ENCODE data around the gene MARVELD3. TPM values are rescaled to one million over a fixed set of nuclear protein-coding genes. Genes with fewer than 3 reads are reported as not detected.

MARVELD3 gene
- total and polyA plus RNA-seq, 2 of the 8 experiments (the other 6 are each of a cell fraction or from before 2014, with no cell fraction given), result 18.0 to 34.8 TPM

GRCh38 chr16:71674229-71674628 is 48.2 kb downstream of the MARVELD3 start:
- Histone ChIP-seq H2BK15ac (ENCODE audit: low read length) (no peak overlapping the region), H2BK20ac (ENCODE audit: low read length) (no peak overlapping the region), H2BK12ac (ENCODE audit: low read depth, low read length) (no peak overlapping the region), H2BK5ac (ENCODE audit: low read depth, low read length) (no peak overlapping the region), H3K4me2 (ENCODE audit: insufficient read depth in 1 of 2, low read depth in 2 of 2, low read length in 2 of 2) (no peak overlapping the region), H4K8ac (ENCODE audit: extremely low read depth, insufficient read depth, low read length) (no peak overlapping the region), H2AFZ (ENCODE audit: low read length) (no peak overlapping the region), H3K9ac (replicated peaks in 1 of 4; ENCODE audit: extremely low read depth in 1 of 4, low read depth in 3 of 4, low read length in 3 of 4) (no peak overlapping the region), H3K23me2 (ENCODE audit: low read depth, low read length) (no peaks in the 10 kb centered on the region; the same call in 1 of the 2 replicates), H2BK120ac (replicated peaks; ENCODE audit: low read depth, low read length) (no peak overlapping the region), H3K56ac (replicated peaks; ENCODE audit: insufficient read length, low read depth, low read length) (no peak overlapping the region), H3K4ac (replicated peaks; ENCODE audit: insufficient read length, low read depth, low read length) (no peak overlapping the region), H3K4me1 (replicated peaks in 1 of 4; ENCODE audit: control insufficient read depth in 3 of 4, insufficient read depth in 4 of 4, low read length in 3 of 4) (no peaks in the 10 kb centered on the region), H4K20me1 (replicated peaks in 1 of 2; ENCODE audit: control insufficient read depth in 1 of 2, insufficient read depth in 2 of 2, low read length in 2 of 2) (no peaks in the 10 kb centered on the region), H3K23ac (ENCODE audit: insufficient read length) (no peak overlapping the region), H3K14ac (ENCODE audit: insufficient read length) (no peak overlapping the region), H4K91ac (replicated peaks; ENCODE audit: insufficient read length, low read length) (no peak overlapping the region), H3K27ac (ENCODE audit: low read depth, low read length) (no peak overlapping the region), H2AK5ac (ENCODE audit: low read depth, low read length) (no peak overlapping the region), H3K27me3 (replicated peaks in 1 of 4; ENCODE audit: control insufficient read depth in 3 of 4, extremely low read depth in 1 of 4, insufficient read depth in 3 of 4, low read length in 3 of 4) (no peaks in the 10 kb centered on the region), H3K9me3 (ENCODE audit: insufficient read depth in 2 of 2, low read depth in 1 of 2, low read length in 1 of 2) (no peaks in the 10 kb centered on the region), H3K18ac (ENCODE audit: extremely low read depth, low read length) (no peak overlapping the region), H3K79me2 (ENCODE audit: control insufficient read depth in 1 of 2, insufficient read depth in 2 of 2, low read length in 2 of 2) (no peaks in the 10 kb centered on the region), H4K5ac (ENCODE audit: insufficient read length, low read depth, low read length) (no peak overlapping the region), H3K79me1 (ENCODE audit: low read depth, low read length) (no peaks in the 10 kb centered on the region), H3K36me3 (ENCODE audit: control insufficient read depth in 2 of 4, insufficient read depth in 4 of 4, low read length in 3 of 4) (peaks cover 4 to 65% (median 49%) of the 10 kb centered on the region in 4 experiments), H3K4me3 (ENCODE audit: extremely low read depth in 1 of 4, insufficient read depth in 2 of 4, low read depth in 3 of 4, low read length in 4 of 4) (no peak overlapping the region)
- FAIRE-seq, result no peak
- DNase-seq (ENCODE audit: low read depth in 1 of 2, low spot score in 2 of 2), result no peak
- WGBS, 2 experiments (ENCODE audit: extremely low coverage in 1 of 2, insufficient coverage in 1 of 2, insufficient read length in 1 of 2, insufficient replicate concordance in 2 of 2, low coverage in 1 of 2, low lambda C conversion rate in 2 of 2, missing lambda C conversion rate in 1 of 2), result 96% methylated on average over 2 of the region's 2 CpGs; no CpG with 5 or more reads in 1 of the 2 experiments
- ChIA-PET POLR2A (ENCODE audit: partially characterized antibody) (no interaction called here), CTCF (ENCODE audit: partially characterized antibody) (no interaction called here)
- TF ChIP-seq TEAD4 (IDR thresholded peaks at IDR 0.05; ENCODE audit: low read depth, low read length) (no peak), MAFK (IDR thresholded peaks at IDR 0.05; ENCODE audit: low read depth, low read length) (no peak), SIN3A (conservative IDR thresholded peaks at IDR 0.05 in 1 of 2, IDR thresholded peaks at IDR 0.05 in 1 of 2; ENCODE audit: low read depth in 1 of 2, low read length in 2 of 2) (no peak), RFX5 (IDR thresholded peaks at IDR 0.05; ENCODE audit: borderline replicate concordance, low read depth, low read length) (no peak), SIRT6 (IDR thresholded peaks at IDR 0.05; ENCODE audit: low read length) (no peak), JUND (IDR thresholded peaks at IDR 0.05; ENCODE audit: low read length) (no peak), SP2 (IDR thresholded peaks at IDR 0.05; ENCODE audit: low read length) (no peak), GABPA (IDR thresholded peaks at IDR 0.05; ENCODE audit: borderline replicate concordance, insufficient read depth, low read length) (no peak), RBBP5 (IDR thresholded peaks at IDR 0.05; ENCODE audit: borderline replicate concordance, low read depth, low read length) (no peak), CREB1 (IDR thresholded peaks at IDR 0.05) (no peak), NRF1 (IDR thresholded peaks at IDR 0.05; ENCODE audit: low read depth, low read length) (no peak), E2F6 (IDR thresholded peaks at IDR 0.05) (no peak), BRCA1 (IDR thresholded peaks at IDR 0.05; ENCODE audit: low read depth, low read length) (no peak), HDAC6 (IDR thresholded peaks at IDR 0.05; ENCODE audit: low read depth, low read length) (no peak), SAP30 (IDR thresholded peaks at IDR 0.05; ENCODE audit: insufficient read depth, insufficient replicate concordance, low read length) (no peak)

All from H1 (cell line).